WTC11 (cell line): ENCODE measurements around the gene TNNT2. TPM values are rescaled to one million over a fixed set of nuclear protein-coding genes. Genes with fewer than 3 reads are reported as not detected.

ENCODE experiments used
- ATAC-seq: fragments of 200-7000 bp; cut with Tn5 transposase; 2 replicates; pipeline ENCODE4 v1.10.0; 2021; ENCODE audit warnings: mild to moderate bottlenecking, moderate library complexity
- CTCF ChIA-PET: fragments of 300-600 bp; sonication (Branson Sonifier 250); formaldehyde crosslinking; loops from one replicate; lab custom pipeline; 2021; ENCODE audit warnings: antibody characterized with exemption; lab: Charles Lee
- POLR2A ChIA-PET: fragments of 350-600 bp; sonication (Branson Sonifier 250); formaldehyde crosslinking; loops from one replicate; lab custom pipeline; 2021; ENCODE audit warnings: antibody characterized with exemption; lab: Charles Lee
- DNase-seq: peaks from one replicate; pipeline ENCODE4 v3.0.0; 2021; ENCODE audit warnings: low spot score
- H3K27ac Mint-ChIP-seq: 2 replicates; pipeline ENCODE4 v1.8.0; 2021; ENCODE audit warnings: mixed read lengths
- H3K27me3 Mint-ChIP-seq: 2 replicates; pipeline ENCODE4 v1.8.0; 2021; ENCODE audit warnings: low read depth, mild to moderate bottlenecking, moderate library complexity, mixed read lengths
- H3K36me3 Mint-ChIP-seq: 2 replicates; pipeline ENCODE4 v1.8.0; 2021; ENCODE audit warnings: mixed read lengths
- H3K4me1 Mint-ChIP-seq: 2 replicates; pipeline ENCODE4 v1.8.0; 2022; ENCODE audit warnings: mixed read lengths
- H3K4me3 Mint-ChIP-seq: 2 replicates; pipeline ENCODE4 v1.8.0; 2021; ENCODE audit warnings: mild to moderate bottlenecking, moderate library complexity, mixed read lengths
- H3K9me3 Mint-ChIP-seq: 2 replicates; pipeline ENCODE4 v1.8.0; 2021; ENCODE audit warnings: mixed read lengths
- ETV6 ChIP-seq: sonication (generic); formaldehyde crosslinking; IDR thresholded peaks from 2 replicates; pipeline ENCODE4 v1.8.1; 2022; ENCODE audit warnings: mild to moderate bottlenecking, missing genetic modification reagents
- FOXK1 ChIP-seq: sonication (generic); formaldehyde crosslinking; IDR thresholded peaks from 2 replicates; pipeline ENCODE4 v1.8.0; 2022; ENCODE audit warnings: mild to moderate bottlenecking, moderate library complexity, missing genetic modification reagents
- FOXP1 ChIP-seq: sonication (generic); formaldehyde crosslinking; IDR thresholded peaks from 2 replicates; pipeline ENCODE4 v1.8.0; 2022; ENCODE audit warnings: missing genetic modification reagents, mild to moderate bottlenecking, moderate library complexity, borderline replicate concordance
- GABPB1 ChIP-seq: sonication (generic); formaldehyde crosslinking; IDR thresholded peaks from 2 replicates; pipeline ENCODE4 v1.8.1; 2023; ENCODE audit warnings: mild to moderate bottlenecking, missing genetic modification reagents
- GTF2I ChIP-seq: fragments of 250-450 bp; sonication (Bioruptor Pico); conservative IDR thresholded peaks from 2 replicates; pipeline ENCODE4 v1.4.0; 2021; ENCODE audit warnings: mild to moderate bottlenecking
- HMGA2 ChIP-seq: fragments of 250-450 bp; sonication (Bioruptor Pico); IDR thresholded peaks from 2 replicates; pipeline ENCODE4 v1.4.0; 2021; ENCODE audit warnings: mild to moderate bottlenecking, moderate library complexity
- IRF1 ChIP-seq: sonication (generic); formaldehyde crosslinking; IDR thresholded peaks from 2 replicates; pipeline ENCODE4 v1.8.0; 2023; ENCODE audit warnings: missing genetic modification reagents
- JUN ChIP-seq: sonication (generic); formaldehyde crosslinking; IDR thresholded peaks from 2 replicates; pipeline ENCODE4 v1.8.0; 2023; ENCODE audit warnings: mild to moderate bottlenecking, missing genetic modification reagents
- KAT7 ChIP-seq: sonication (generic); formaldehyde crosslinking; IDR thresholded peaks from 2 replicates; pipeline ENCODE4 v1.8.1; 2023; ENCODE audit warnings: missing genetic modification reagents, mild to moderate bottlenecking, borderline replicate concordance
- NR2C2 ChIP-seq: sonication (generic); formaldehyde crosslinking; IDR thresholded peaks from 2 replicates; pipeline ENCODE4 v1.8.0; 2022; ENCODE audit warnings: mild to moderate bottlenecking, missing genetic modification reagents
- OVOL2 ChIP-seq: fragments of 250-450 bp; sonication (Bioruptor Pico); IDR thresholded peaks from 2 replicates; pipeline ENCODE4 v1.9.0; 2021; ENCODE audit warnings: mild to moderate bottlenecking, borderline replicate concordance
- PREB ChIP-seq: sonication (generic); formaldehyde crosslinking; IDR thresholded peaks from 2 replicates; pipeline ENCODE4 v1.8.1; 2022; ENCODE audit warnings: mild to moderate bottlenecking, missing genetic modification reagents, moderate library complexity, borderline replicate concordance
- RELA ChIP-seq: sonication (generic); formaldehyde crosslinking; IDR thresholded peaks from 2 replicates; pipeline ENCODE4 v1.8.1; 2022; ENCODE audit warnings: missing genetic modification reagents, mild to moderate bottlenecking, borderline replicate concordance
- RORB ChIP-seq: fragments of 250-450 bp; sonication (Bioruptor Pico); IDR thresholded peaks from 2 replicates; pipeline ENCODE4 v1.9.0; 2021; ENCODE audit warnings: mild to moderate bottlenecking
- SOX15 ChIP-seq: fragments of 250-450 bp; sonication (Bioruptor Pico); IDR thresholded peaks from 2 replicates; pipeline ENCODE4 v1.9.0; 2021; ENCODE audit warnings: mild to moderate bottlenecking
- TEAD1 ChIP-seq: sonication (generic); formaldehyde crosslinking; IDR thresholded peaks from 2 replicates; pipeline ENCODE4 v1.8.0; 2022; ENCODE audit warnings: mild to moderate bottlenecking, missing genetic modification reagents
- TEAD4 ChIP-seq: sonication (generic); formaldehyde crosslinking; IDR thresholded peaks from 2 replicates; pipeline ENCODE4 v1.8.0; 2022; ENCODE audit warnings: mild to moderate bottlenecking, missing genetic modification reagents
- ZNF121 ChIP-seq: sonication (generic); formaldehyde crosslinking; IDR thresholded peaks from 2 replicates; pipeline ENCODE4 v1.8.0; 2023; ENCODE audit warnings: missing genetic modification reagents
- ZNF671 ChIP-seq: fragments of 250-450 bp; sonication (Bioruptor Pico); IDR thresholded peaks from 2 replicates; pipeline ENCODE4 v1.8.0; 2021; ENCODE audit warnings: mild to moderate bottlenecking
- total RNA-seq: library from RNA; stranded (reverse); gene quantifications from 3 replicates; pipeline ENCODE4 v1.2.3, GENCODE V29; 2021
- TF ChIP-seq, protein P1 (sequence below): sonication (generic); formaldehyde crosslinking; conservative IDR thresholded peaks from 2 replicates; pipeline ENCODE4 v1.8.1; 2022; ENCODE audit warnings: mild to moderate bottlenecking, missing genetic modification reagents
- TF ChIP-seq, protein P2 (sequence below): sonication (generic); formaldehyde crosslinking; IDR thresholded peaks from 2 replicates; pipeline ENCODE4 v1.8.0; 2022; ENCODE audit warnings: mild to moderate bottlenecking, missing genetic modification reagents
- TF ChIP-seq, protein P3 (sequence below): sonication (generic); formaldehyde crosslinking; IDR thresholded peaks from 2 replicates; pipeline ENCODE4 v1.8.1; 2023; ENCODE audit warnings: mild to moderate bottlenecking, missing genetic modification reagents
- TF ChIP-seq, protein P4 (sequence below): fragments of 250-450 bp; sonication (Bioruptor Pico); IDR thresholded peaks from 2 replicates; pipeline ENCODE4 v1.9.0; 2021; ENCODE audit warnings: moderate library complexity, mild to moderate bottlenecking, inconsistent platforms, borderline replicate concordance

The TNNT2 gene
- total RNA-seq, 1 experiment from 2014 or later = 6.1 TPM

GRCh38 chr1:201418461-201418860 lies 41.0 kb upstream of the TNNT2 start (continued):
- TF ChIP-seq PREB (CRISPR knock-in tag) (no peak), FOXP1 (no peak), FOXK1 (CRISPR knock-in tag) (no peak), SOX15 (CRISPR knock-in tag) (no peak), NR2C2 (CRISPR knock-in tag) (no peak)
- TF ChIP-seq, protein P1, sequence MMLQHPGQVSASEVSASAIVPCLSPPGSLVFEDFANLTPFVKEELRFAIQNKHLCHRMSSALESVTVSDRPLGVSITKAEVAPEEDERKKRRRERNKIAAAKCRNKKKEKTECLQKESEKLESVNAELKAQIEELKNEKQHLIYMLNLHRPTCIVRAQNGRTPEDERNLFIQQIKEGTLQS = no peak

DNA sequence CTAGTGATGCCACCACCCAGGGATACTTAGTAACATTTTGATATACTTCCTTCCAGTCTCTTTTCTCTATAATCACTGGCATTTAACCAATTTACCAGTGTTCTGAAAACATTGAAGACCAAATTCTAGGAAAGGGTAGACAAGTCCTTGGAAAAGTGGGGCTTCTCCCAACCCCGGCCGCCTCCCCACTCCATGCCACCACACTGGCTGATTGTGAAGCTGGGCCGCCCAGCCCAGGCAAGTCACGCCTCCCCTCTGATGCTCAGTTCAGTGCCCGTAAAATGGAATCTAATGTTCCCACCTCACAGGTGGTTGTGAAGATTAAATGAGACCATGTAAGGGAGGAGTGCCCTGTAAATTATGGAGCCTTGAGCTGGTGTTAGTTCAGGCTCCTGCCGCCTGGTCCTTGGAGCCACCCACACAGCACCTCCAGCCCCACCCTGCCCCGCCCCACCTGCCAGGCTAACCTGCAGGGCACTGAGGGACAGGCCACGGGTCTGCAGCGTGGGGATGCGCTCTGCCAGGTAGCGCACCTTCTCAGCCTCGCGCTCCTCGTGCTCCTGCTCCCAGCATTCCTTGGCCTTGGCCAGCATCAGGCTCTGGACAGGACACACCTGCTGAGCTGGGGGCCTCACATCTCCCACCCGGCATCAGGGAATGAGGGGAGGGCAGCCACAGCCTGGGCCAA lies 36.7 kb upstream of the TNNT2 start:
- DNase-seq (no peak), ATAC-seq (no peak)
- peaks cover 18% of the 10 kb centered on the region for H3K36me3 Mint-ChIP-seq
- TF ChIP-seq, protein P2, sequence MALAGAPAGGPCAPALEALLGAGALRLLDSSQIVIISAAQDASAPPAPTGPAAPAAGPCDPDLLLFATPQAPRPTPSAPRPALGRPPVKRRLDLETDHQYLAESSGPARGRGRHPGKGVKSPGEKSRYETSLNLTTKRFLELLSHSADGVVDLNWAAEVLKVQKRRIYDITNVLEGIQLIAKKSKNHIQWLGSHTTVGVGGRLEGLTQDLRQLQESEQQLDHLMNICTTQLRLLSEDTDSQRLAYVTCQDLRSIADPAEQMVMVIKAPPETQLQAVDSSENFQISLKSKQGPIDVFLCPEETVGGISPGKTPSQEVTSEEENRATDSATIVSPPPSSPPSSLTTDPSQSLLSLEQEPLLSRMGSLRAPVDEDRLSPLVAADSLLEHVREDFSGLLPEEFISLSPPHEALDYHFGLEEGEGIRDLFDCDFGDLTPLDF (CRISPR knock-in tag) = no peak
- no peak for TF ChIP-seq ZNF121
- TF ChIP-seq TEAD1 (CRISPR knock-in tag) = no peak
- TF ChIP-seq KAT7 = no peak
- no peak for TF ChIP-seq SOX15 (CRISPR knock-in tag)
- H3K4me1 Mint-ChIP-seq = no peaks in the 10 kb centered on the region
- no peak overlapping the region for H3K27ac Mint-ChIP-seq
- CTCF ChIA-PET = interaction anchor here (1.0 to 2.3 kb wide), 2 partner anchors 21 to 34 kb away, joined by 3 to 16 read pairs; no protein-coding TSS in a partner anchor
- peaks cover 21% of the 10 kb centered on the region for H3K9me3 Mint-ChIP-seq
- peaks cover 20% of the 10 kb centered on the region for H3K27me3 Mint-ChIP-seq
- no peak overlapping the region for H3K4me3 Mint-ChIP-seq
- POLR2A ChIA-PET = no interaction called here

GRCh38 chr1:201411292-201411691 lies 33.8 kb upstream of the TNNT2 start:
- Mint-ChIP-seq H3K27me3 (peaks cover 17% of the 10 kb centered on the region), H3K4me1 (peaks cover 2% of the 10 kb centered on the region; the same call in 1 of the 2 replicates)
- CTCF ChIA-PET = interaction anchor here (1.4 to 4.3 kb wide), 3 partner anchors 24 to 69 kb away, joined by 3 to 31 read pairs (median 18); no protein-coding TSS in a partner anchor

More at GRCh38 chr1:201411292-201411691, 33.8 kb upstream of the TNNT2 start:
- POLR2A ChIA-PET = no interaction called here
- H3K4me3 Mint-ChIP-seq = no peak overlapping the region
- peaks cover 17% of the 10 kb centered on the region for H3K9me3 Mint-ChIP-seq
- no peak for ATAC-seq
- H3K27ac Mint-ChIP-seq = no peak overlapping the region
- no peak for DNase-seq
- no peak for TF ChIP-seq RELA
- no peak for TF ChIP-seq ETV6 (CRISPR knock-in tag)
- TF ChIP-seq, protein P3, sequence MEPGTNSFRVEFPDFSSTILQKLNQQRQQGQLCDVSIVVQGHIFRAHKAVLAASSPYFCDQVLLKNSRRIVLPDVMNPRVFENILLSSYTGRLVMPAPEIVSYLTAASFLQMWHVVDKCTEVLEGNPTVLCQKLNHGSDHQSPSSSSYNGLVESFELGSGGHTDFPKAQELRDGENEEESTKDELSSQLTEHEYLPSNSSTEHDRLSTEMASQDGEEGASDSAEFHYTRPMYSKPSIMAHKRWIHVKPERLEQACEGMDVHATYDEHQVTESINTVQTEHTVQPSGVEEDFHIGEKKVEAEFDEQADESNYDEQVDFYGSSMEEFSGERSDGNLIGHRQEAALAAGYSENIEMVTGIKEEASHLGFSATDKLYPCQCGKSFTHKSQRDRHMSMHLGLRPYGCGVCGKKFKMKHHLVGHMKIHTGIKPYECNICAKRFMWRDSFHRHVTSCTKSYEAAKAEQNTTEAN = no peak
- TF ChIP-seq JUN (CRISPR knock-in tag) = no peak
- TF ChIP-seq GABPB1 (CRISPR knock-in tag) = no peak
- TF ChIP-seq, protein P4, sequence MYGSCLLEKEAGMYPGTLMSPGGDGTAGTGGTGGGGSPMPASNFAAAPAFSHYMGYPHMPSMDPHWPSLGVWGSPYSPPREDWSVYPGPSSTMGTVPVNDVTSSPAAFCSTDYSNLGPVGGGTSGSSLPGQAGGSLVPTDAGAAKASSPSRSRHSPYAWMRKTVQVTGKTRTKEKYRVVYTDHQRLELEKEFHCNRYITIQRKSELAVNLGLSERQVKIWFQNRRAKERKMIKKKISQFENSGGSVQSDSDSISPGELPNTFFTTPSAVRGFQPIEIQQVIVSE (CRISPR knock-in tag) = no peak
- no peak for TF ChIP-seq RORB
- TF ChIP-seq SOX15 (CRISPR knock-in tag) = no peak
- TF ChIP-seq HMGA2 (CRISPR knock-in tag) = no peak
- TF ChIP-seq IRF1 = no peak
- no peak for TF ChIP-seq GTF2I (CRISPR knock-in tag)
- TF ChIP-seq ZNF671 (CRISPR knock-in tag) = no peak
- TF ChIP-seq OVOL2 (CRISPR knock-in tag) = no peak
- TF ChIP-seq TEAD4 = no peak
- H3K36me3 Mint-ChIP-seq = peaks cover 16% of the 10 kb centered on the region
